ENCODE results near the gene UBR3.

Gene UBR3

GRCh38 chr2:169834401-169834800, 7.1 kb downstream of the UBR3 start:
- TF ChIP-seq REST (IDR thresholded peaks at IDR 0.05; ENCODE audit: insufficient read depth in 1 of 2, low read depth in 2 of 2, low read length in 2 of 2) (no peak), FOXP2 (optimal IDR thresholded peaks at IDR 0.05; ENCODE audit: borderline replicate concordance, extremely low read depth, extremely low read length, insufficient read depth) (no peak), TAF1 (IDR thresholded peaks at IDR 0.05; ENCODE audit: borderline replicate concordance, insufficient read depth, low read length) (no peak), POLR2AphosphoS5 (IDR thresholded peaks at IDR 0.05; ENCODE audit: low read depth, low read length) (no peak), SIN3A (IDR thresholded peaks at IDR 0.05; ENCODE audit: borderline replicate concordance, insufficient read depth, low read length) (no peak)

GRCh38 chr2:169838743-169839489, 11.7 kb downstream of the UBR3 start:
- no peak for TF ChIP-seq FOXP2 (optimal IDR thresholded peaks at IDR 0.05; ENCODE audit: borderline replicate concordance, extremely low read depth, extremely low read length, insufficient read depth)
- no peak for TF ChIP-seq SIN3A (IDR thresholded peaks at IDR 0.05; ENCODE audit: borderline replicate concordance, insufficient read depth, low read length)
- TF ChIP-seq REST (IDR thresholded peaks at IDR 0.05; ENCODE audit: insufficient read depth in 1 of 2, low read depth in 2 of 2, low read length in 2 of 2), result no peak
- TF ChIP-seq TAF1 (IDR thresholded peaks at IDR 0.05; ENCODE audit: borderline replicate concordance, insufficient read depth, low read length), result no peak
- no peak for TF ChIP-seq POLR2AphosphoS5 (IDR thresholded peaks at IDR 0.05; ENCODE audit: low read depth, low read length)

GRCh38 chr2:169839954-169840746, 12.9 kb downstream of the UBR3 start:
- no peak for TF ChIP-seq FOXP2 (optimal IDR thresholded peaks at IDR 0.05; ENCODE audit: borderline replicate concordance, extremely low read depth, extremely low read length, insufficient read depth)
- TF ChIP-seq TAF1 (IDR thresholded peaks at IDR 0.05; ENCODE audit: borderline replicate concordance, insufficient read depth, low read length), result no peak
- no peak for TF ChIP-seq REST (IDR thresholded peaks at IDR 0.05; ENCODE audit: insufficient read depth in 1 of 2, low read depth in 2 of 2, low read length in 2 of 2)
- no peak for TF ChIP-seq POLR2AphosphoS5 (IDR thresholded peaks at IDR 0.05; ENCODE audit: low read depth, low read length)
- TF ChIP-seq SIN3A (IDR thresholded peaks at IDR 0.05; ENCODE audit: borderline replicate concordance, insufficient read depth, low read length), result no peak

GRCh38 chr2:169840747-169841142, 13.5 kb downstream of the UBR3 start:
- TF ChIP-seq FOXP2 (optimal IDR thresholded peaks at IDR 0.05; ENCODE audit: borderline replicate concordance, extremely low read depth, extremely low read length, insufficient read depth) (no peak), TAF1 (IDR thresholded peaks at IDR 0.05; ENCODE audit: borderline replicate concordance, insufficient read depth, low read length) (no peak), SIN3A (IDR thresholded peaks at IDR 0.05; ENCODE audit: borderline replicate concordance, insufficient read depth, low read length) (no peak), POLR2AphosphoS5 (IDR thresholded peaks at IDR 0.05; ENCODE audit: low read depth, low read length) (no peak), REST (IDR thresholded peaks at IDR 0.05; ENCODE audit: insufficient read depth in 1 of 2, low read depth in 2 of 2, low read length in 2 of 2) (no peak)

All from PFSK-1 (cell line).